Measurements from ENCODE around the gene C1orf116.

DNA sequence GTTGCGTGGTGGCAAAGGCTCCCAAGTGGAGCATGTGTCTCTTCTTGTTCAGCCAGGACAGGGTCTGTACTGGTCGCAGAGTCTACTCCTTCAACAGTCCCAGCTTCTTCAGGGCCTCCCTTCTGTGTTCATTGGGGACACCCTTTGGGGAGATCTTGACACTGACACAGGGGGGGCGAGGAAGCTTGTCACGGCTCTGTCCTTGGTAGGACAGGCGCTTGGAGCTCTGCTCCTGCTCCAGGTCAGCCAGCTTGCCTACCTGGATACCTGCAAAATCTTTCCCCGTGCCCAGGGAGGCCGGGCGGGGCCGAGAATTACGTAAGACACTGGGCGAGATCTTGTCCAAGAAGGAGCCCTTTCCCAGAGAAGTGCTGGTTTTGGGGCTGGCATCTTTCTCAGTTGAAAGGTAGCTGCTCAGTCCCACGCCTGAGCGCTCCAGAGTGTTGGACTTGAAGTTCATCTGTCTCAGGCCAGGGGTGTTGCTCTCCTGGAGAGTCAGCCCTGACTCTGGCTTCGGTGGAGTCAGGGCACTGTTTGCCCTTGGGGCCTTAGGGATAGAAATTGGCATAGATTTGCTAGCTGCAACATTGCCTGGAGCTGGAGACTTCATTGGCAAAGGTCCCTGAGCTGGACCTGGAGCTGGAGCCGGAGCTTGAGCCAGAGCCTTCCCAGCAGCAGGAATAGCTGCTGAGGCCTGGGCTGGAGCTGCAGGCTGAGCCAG, 10.5 kb downstream of the C1orf116 start:
- TF ChIP-seq, protein P1, sequence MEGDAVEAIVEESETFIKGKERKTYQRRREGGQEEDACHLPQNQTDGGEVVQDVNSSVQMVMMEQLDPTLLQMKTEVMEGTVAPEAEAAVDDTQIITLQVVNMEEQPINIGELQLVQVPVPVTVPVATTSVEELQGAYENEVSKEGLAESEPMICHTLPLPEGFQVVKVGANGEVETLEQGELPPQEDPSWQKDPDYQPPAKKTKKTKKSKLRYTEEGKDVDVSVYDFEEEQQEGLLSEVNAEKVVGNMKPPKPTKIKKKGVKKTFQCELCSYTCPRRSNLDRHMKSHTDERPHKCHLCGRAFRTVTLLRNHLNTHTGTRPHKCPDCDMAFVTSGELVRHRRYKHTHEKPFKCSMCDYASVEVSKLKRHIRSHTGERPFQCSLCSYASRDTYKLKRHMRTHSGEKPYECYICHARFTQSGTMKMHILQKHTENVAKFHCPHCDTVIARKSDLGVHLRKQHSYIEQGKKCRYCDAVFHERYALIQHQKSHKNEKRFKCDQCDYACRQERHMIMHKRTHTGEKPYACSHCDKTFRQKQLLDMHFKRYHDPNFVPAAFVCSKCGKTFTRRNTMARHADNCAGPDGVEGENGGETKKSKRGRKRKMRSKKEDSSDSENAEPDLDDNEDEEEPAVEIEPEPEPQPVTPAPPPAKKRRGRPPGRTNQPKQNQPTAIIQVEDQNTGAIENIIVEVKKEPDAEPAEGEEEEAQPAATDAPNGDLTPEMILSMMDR (IDR thresholded peaks at IDR 0.05): no peak
- TF ChIP-seq ZFX (IDR thresholded peaks at IDR 0.05; ENCODE audit: borderline replicate concordance): no peak
